Tibial nerve (tissue), 4 donors: ENCODE results near the gene IQGAP2.

ENCODE experiments used
- EP300 ChIP-seq, 2 donors: sonication (generic); formaldehyde crosslinking; IDR thresholded peaks; one replicate each; pipeline ENCODE4 v1.6.1; 2017; ENCODE audit warnings: antibody characterized with exemption in 2 of 2, mild to moderate bottlenecking in 1 of 2
- POLR2A ChIP-seq, 2 donors: fragments of 450-650 bp; IDR thresholded peaks; one replicate each; pipeline ENCODE4 v1.6.1; 2017; ENCODE audit warnings: antibody characterized with exemption in 2 of 2, mild to moderate bottlenecking in 2 of 2, moderate library complexity in 2 of 2
- TF ChIP-seq, protein P1 (sequence below), 5 experiments: fragments of 200-600 bp in 3 of 5; fragments of 450-650 bp in 2 of 5; sonication (generic) in 3 of 5; IDR thresholded peaks; one replicate each; pipeline ENCODE4 v1.5.1; 2016 to 2019; ENCODE audit warnings: antibody characterized with exemption in 5 of 5, mild to moderate bottlenecking in 3 of 5, moderate library complexity in 2 of 5

DNA sequence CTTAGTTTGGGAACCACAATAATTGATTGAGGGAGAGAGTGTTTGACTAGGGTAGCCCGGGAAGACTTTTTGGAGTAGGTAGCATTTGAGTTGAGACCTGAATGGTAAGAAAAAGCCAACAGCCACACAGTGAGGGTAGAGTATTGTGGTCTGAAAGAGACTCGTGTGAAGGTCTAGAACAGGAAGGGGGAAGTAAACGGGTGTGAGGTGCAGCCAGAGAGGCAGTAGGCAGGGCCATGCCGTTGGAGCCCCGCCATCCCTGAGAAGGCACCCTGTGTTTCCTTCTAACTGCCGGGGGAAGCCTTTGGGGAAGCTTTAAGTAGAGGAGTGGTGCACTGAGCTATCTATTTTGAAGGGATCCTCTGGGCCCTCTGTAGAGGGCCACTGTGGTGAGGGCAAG, 223.7 kb downstream of the IQGAP2 start:
- TF ChIP-seq, protein P1, sequence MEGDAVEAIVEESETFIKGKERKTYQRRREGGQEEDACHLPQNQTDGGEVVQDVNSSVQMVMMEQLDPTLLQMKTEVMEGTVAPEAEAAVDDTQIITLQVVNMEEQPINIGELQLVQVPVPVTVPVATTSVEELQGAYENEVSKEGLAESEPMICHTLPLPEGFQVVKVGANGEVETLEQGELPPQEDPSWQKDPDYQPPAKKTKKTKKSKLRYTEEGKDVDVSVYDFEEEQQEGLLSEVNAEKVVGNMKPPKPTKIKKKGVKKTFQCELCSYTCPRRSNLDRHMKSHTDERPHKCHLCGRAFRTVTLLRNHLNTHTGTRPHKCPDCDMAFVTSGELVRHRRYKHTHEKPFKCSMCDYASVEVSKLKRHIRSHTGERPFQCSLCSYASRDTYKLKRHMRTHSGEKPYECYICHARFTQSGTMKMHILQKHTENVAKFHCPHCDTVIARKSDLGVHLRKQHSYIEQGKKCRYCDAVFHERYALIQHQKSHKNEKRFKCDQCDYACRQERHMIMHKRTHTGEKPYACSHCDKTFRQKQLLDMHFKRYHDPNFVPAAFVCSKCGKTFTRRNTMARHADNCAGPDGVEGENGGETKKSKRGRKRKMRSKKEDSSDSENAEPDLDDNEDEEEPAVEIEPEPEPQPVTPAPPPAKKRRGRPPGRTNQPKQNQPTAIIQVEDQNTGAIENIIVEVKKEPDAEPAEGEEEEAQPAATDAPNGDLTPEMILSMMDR (IDR thresholded peaks at IDR 0.05) = no peak
- TF ChIP-seq POLR2A (IDR thresholded peaks at IDR 0.05) (no peak), EP300 (IDR thresholded peaks at IDR 0.05) (no peak)
